Panc1 (cell line): ENCODE measurements around the gene ABI1. TPM values are rescaled to one million over a fixed set of nuclear protein-coding genes. Genes with fewer than 3 reads are reported as not detected.

ENCODE experiments used
- ATAC-seq: fragments of 200-7000 bp; cut with Tn5 transposase; 2 replicates; pipeline ENCODE4 v1.9.1; 2020; ENCODE audit warnings: mild to moderate bottlenecking, moderate library complexity
- BruUV-seq: library from RNA; stranded (reverse); fragments of 400-500 nt; replicated peaks from 2 replicates; lab custom pipeline; 2021; lab: Mats Ljungman, UMichigan
- CTCF ChIA-PET: fragments of 300-600 bp; sonication (Branson Sonifier 250); formaldehyde crosslinking; loops from one replicate; lab custom pipeline; 2022; ENCODE audit warnings: antibody characterized with exemption; lab: Charles Lee
- POLR2A ChIA-PET: fragments of 300-600 bp; sonication (Branson Sonifier 250); formaldehyde crosslinking; loops from one replicate; lab custom pipeline; 2022; ENCODE audit warnings: antibody characterized with exemption; lab: Charles Lee
- DNase-seq: peaks from one replicate; pipeline ENCODE4 v3.0.0-alpha.2; 2010; ENCODE audit warnings: low read depth, low spot score
- H3K27ac ChIP-seq: 2 replicates; pipeline ENCODE4 v1.5.1; 2011; ENCODE audit warnings: mild to moderate bottlenecking, low read length, inconsistent platforms
- H3K27me3 ChIP-seq: fragments of 200-500 bp; sonication (Bioruptor generic); 2 replicates; pipeline ENCODE4 v1.6.0; 2014; ENCODE audit warnings: low read length, inconsistent platforms; ENCODE audit not compliant: control insufficient read depth, insufficient read depth
- H3K36me3 ChIP-seq: fragments of 200-500 bp; sonication (Bioruptor generic); 2 replicates; pipeline ENCODE4 v1.5.1; 2014; ENCODE audit warnings: inconsistent platforms, mild to moderate bottlenecking, low read length, moderate library complexity; ENCODE audit not compliant: control insufficient read depth, insufficient read depth
- H3K4me1 ChIP-seq: 2 replicates; pipeline ENCODE4 v1.5.1; 2011; ENCODE audit warnings: inconsistent platforms, mild to moderate bottlenecking, low read length, moderate library complexity; ENCODE audit not compliant: control insufficient read depth, insufficient read depth
- H3K4me3 ChIP-seq, 2 experiments: 2 replicates each; pipeline ENCODE4 v1.5.1; 2011 to 2012; ENCODE audit warnings: low read depth in 2 of 2, low read length in 2 of 2, mild to moderate bottlenecking in 2 of 2, inconsistent platforms in 1 of 2, moderate library complexity in 1 of 2
- H3K9me3 ChIP-seq: fragments of 200-500 bp; sonication (Bioruptor generic); 2 replicates; pipeline ENCODE4 v1.5.1; 2014; ENCODE audit warnings: low read depth, mild to moderate bottlenecking, inconsistent platforms, low read length, moderate library complexity; ENCODE audit not compliant: control insufficient read depth, insufficient read depth
- POLR2AphosphoS5 ChIP-seq: IDR thresholded peaks from 2 replicates; pipeline ENCODE4 v1.6.1; 2012; ENCODE audit warnings: mild to moderate bottlenecking, low read depth, low read length, moderate library complexity
- SIN3A ChIP-seq: IDR thresholded peaks from 2 replicates; pipeline ENCODE4 v1.6.1; 2012; ENCODE audit warnings: low read depth, mild to moderate bottlenecking, low read length, moderate library complexity, borderline replicate concordance; ENCODE audit not compliant: insufficient read depth
- TCF7L2 ChIP-seq: IDR thresholded peaks from 2 replicates; pipeline ENCODE4 v1.6.1; 2011; ENCODE audit warnings: mild to moderate bottlenecking, low read depth, low read length, inconsistent platforms
- in situ Hi-C: cut with HindIII; loops from 2 replicates; pipeline ENCODE4 v1.10.0; 2016; ENCODE audit warnings: low sequenced_read_pairs, low pct_unique_long_range_greater_than_20kb
- intact Hi-C: fragments of 100-400 bp; cut with micrococcal nuclease; formaldehyde crosslinking; loops from one replicate; pipeline ENCODE4 v1.10.0; 2022; ENCODE audit not compliant: unreplicated experiment
- total RNA-seq: library from RNA; stranded (reverse); gene quantifications from one replicate; pipeline ENCODE4 v1.2.1, GENCODE V29; 2021; ENCODE audit not compliant: unreplicated experiment
- TF ChIP-seq, protein P1 (sequence below): fragments of 450-650 bp; IDR thresholded peaks from 2 replicates; pipeline ENCODE4 v1.5.1; 2017; ENCODE audit warnings: mild to moderate bottlenecking
- TF ChIP-seq, protein P2 (sequence below), 2 experiments: IDR thresholded peaks; 2 replicates each; pipeline ENCODE4 v1.6.1; 2011 to 2012; ENCODE audit warnings: low read depth in 2 of 2, control low read depth in 1 of 2, low read length in 1 of 2, mild to moderate bottlenecking in 1 of 2, moderate library complexity in 1 of 2; ENCODE audit not compliant: insufficient read depth in 1 of 2

ABI1 gene
- total RNA-seq, 1 experiment from 2014 or later, result 35.2 TPM

DNA sequence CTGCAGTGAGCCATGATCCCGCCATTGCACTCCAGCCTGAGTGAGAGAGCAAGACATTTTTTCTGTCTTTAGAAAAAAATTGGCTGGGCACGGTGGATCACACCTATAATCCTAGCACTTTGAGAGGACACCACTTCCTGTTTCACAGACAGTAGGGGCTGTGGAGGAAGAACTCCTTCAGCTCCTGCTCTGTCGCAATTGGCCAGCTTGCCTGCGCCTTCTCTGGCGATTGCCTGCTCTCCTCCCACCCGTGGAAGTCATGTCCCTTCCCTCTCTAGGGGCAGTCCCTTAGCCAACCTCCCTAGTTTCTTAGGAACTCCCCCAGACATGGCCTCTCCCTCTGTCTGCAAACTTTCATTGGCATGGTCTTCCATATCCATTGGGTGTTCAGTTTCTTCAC, 154.6 kb downstream of the ABI1 start:
- DNase-seq (no peak), ATAC-seq (no peak)
- ChIA-PET CTCF (no interaction called here), POLR2A (no interaction called here)
- TF ChIP-seq, protein P1, sequence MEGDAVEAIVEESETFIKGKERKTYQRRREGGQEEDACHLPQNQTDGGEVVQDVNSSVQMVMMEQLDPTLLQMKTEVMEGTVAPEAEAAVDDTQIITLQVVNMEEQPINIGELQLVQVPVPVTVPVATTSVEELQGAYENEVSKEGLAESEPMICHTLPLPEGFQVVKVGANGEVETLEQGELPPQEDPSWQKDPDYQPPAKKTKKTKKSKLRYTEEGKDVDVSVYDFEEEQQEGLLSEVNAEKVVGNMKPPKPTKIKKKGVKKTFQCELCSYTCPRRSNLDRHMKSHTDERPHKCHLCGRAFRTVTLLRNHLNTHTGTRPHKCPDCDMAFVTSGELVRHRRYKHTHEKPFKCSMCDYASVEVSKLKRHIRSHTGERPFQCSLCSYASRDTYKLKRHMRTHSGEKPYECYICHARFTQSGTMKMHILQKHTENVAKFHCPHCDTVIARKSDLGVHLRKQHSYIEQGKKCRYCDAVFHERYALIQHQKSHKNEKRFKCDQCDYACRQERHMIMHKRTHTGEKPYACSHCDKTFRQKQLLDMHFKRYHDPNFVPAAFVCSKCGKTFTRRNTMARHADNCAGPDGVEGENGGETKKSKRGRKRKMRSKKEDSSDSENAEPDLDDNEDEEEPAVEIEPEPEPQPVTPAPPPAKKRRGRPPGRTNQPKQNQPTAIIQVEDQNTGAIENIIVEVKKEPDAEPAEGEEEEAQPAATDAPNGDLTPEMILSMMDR, result no peak
- TF ChIP-seq SIN3A, result no peak
- TF ChIP-seq TCF7L2, result no peak
- TF ChIP-seq POLR2AphosphoS5, result no peak
- TF ChIP-seq, protein P2, sequence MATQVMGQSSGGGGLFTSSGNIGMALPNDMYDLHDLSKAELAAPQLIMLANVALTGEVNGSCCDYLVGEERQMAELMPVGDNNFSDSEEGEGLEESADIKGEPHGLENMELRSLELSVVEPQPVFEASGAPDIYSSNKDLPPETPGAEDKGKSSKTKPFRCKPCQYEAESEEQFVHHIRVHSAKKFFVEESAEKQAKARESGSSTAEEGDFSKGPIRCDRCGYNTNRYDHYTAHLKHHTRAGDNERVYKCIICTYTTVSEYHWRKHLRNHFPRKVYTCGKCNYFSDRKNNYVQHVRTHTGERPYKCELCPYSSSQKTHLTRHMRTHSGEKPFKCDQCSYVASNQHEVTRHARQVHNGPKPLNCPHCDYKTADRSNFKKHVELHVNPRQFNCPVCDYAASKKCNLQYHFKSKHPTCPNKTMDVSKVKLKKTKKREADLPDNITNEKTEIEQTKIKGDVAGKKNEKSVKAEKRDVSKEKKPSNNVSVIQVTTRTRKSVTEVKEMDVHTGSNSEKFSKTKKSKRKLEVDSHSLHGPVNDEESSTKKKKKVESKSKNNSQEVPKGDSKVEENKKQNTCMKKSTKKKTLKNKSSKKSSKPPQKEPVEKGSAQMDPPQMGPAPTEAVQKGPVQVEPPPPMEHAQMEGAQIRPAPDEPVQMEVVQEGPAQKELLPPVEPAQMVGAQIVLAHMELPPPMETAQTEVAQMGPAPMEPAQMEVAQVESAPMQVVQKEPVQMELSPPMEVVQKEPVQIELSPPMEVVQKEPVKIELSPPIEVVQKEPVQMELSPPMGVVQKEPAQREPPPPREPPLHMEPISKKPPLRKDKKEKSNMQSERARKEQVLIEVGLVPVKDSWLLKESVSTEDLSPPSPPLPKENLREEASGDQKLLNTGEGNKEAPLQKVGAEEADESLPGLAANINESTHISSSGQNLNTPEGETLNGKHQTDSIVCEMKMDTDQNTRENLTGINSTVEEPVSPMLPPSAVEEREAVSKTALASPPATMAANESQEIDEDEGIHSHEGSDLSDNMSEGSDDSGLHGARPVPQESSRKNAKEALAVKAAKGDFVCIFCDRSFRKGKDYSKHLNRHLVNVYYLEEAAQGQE (IDR thresholded peaks at IDR 0.05; ENCODE audit: insufficient read depth in 1 of 2, low read depth in 2 of 2, low read length in 1 of 2), result no peak
- Histone ChIP-seq H3K27ac (no peak overlapping the region), H3K4me1 (no peaks in the 10 kb centered on the region), H3K4me3 (no peak overlapping the region), H3K36me3 (0 out of 2 replicates have a peak, but pooled peaks cover 2% of the 10 kb centered on the region), H3K9me3 (no peaks in the 10 kb centered on the region), H3K27me3 (no peaks in the 10 kb centered on the region)
- in situ Hi-C loops (no loop called here), intact Hi-C loops (no loop called here)
- no TSS peak for BruUV-seq

DNA sequence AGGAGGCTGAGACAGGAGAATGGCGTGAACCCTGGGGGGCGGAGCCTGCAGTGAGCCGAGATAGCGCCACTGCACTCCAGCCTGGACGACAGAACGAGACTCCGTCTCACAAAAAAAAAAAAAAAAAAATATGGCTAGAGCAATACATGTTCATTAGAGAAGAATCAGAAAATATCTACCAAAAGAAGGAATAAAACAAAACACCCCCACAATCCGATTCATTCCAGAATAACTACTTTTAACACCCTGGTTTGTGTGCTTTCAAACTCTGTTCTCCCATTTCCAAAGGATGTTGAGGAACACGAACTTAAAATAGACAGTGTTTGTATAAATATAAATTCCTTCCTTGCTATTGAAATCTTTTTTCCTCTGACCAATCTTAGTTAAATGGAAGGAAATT, 156.8 kb downstream of the ABI1 start:
- no peak for ATAC-seq
- no TSS peak for BruUV-seq
- no peak overlapping the region for H3K4me3 ChIP-seq
- no peaks in the 10 kb centered on the region for H3K9me3 ChIP-seq
- intact Hi-C loops (no loop called here), in situ Hi-C loops (no loop called here)
- ChIA-PET CTCF (no interaction called here), POLR2A (no interaction called here)
- no peaks in the 10 kb centered on the region for H3K27me3 ChIP-seq
- 0 out of 2 replicates have a peak, but pooled peaks cover 2% of the 10 kb centered on the region for H3K36me3 ChIP-seq
- no peak overlapping the region for H3K27ac ChIP-seq
- TF ChIP-seq SIN3A (no peak), TCF7L2 (no peak), POLR2AphosphoS5 (no peak)
- TF ChIP-seq, protein P2 (IDR thresholded peaks at IDR 0.05; ENCODE audit: insufficient read depth in 1 of 2, low read depth in 2 of 2, low read length in 1 of 2), result no peak
- TF ChIP-seq, protein P1, result no peak
- no peak for DNase-seq
- H3K4me1 ChIP-seq, result no peaks in the 10 kb centered on the region
